ENCODE measurements around the gene BDNF. TPM values are rescaled to one million over a fixed set of nuclear protein-coding genes. Genes with fewer than 3 reads are reported as not detected.

BDNF gene
- total and polyA plus RNA-seq, 2 of the 8 experiments (the other 6 are each of a cell fraction or from before 2014, with no cell fraction given): 2.4 to 5.4 TPM

DNA sequence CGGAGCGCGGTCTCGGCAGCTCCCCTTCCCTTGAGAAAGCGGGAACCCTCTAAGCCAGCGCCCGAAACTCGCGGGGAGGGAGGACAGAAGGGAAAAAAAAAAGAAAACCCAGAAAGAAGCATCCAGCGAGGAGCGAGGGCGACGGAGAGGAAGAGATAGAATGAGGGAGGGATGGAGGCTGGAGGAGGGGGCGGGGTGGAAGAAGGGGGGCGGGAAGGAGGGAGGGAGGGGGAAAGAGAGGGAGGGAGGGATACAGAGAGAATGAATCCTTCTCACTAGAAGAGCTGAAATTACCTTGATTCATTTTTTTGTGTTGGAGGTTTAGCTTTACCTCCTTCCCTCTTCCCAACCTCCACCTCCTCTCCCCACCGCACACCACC is 19.3 kb upstream of the BDNF start:
- H2AFZ ChIP-seq (ENCODE audit: low read length): no peak overlapping the region
- H3K4me2 ChIP-seq (ENCODE audit: insufficient read depth in 1 of 2, low read depth in 2 of 2, low read length in 2 of 2): peak overlapping the region; percentile 93 to 94
- no peak overlapping the region for H3K23ac ChIP-seq (ENCODE audit: insufficient read length)
- H3K4me1 ChIP-seq (replicated peaks in 1 of 4; ENCODE audit: control insufficient read depth in 3 of 4, insufficient read depth in 4 of 4, low read length in 3 of 4): peaks cover 5 to 15% (median 10%) of the 10 kb centered on the region in 4 experiments
- FAIRE-seq (no peak), DNase-seq (ENCODE audit: low read depth in 1 of 2, low spot score in 2 of 2) (no peak)
- no peaks in the 10 kb centered on the region for H3K79me1 ChIP-seq (ENCODE audit: low read depth, low read length)
- H3K14ac ChIP-seq (ENCODE audit: insufficient read length): no peak overlapping the region
- no peak overlapping the region for H2BK12ac ChIP-seq (ENCODE audit: low read depth, low read length)
- H3K27ac ChIP-seq (ENCODE audit: low read depth, low read length): peak overlapping the region; percentile 93; the same call in 1 of the 2 replicates
- peaks cover 37% of the 10 kb centered on the region for H3K23me2 ChIP-seq (ENCODE audit: low read depth, low read length)
- CTCF ChIA-PET (ENCODE audit: partially characterized antibody): interaction anchor here (0.7 to 11.2 kb wide), 12 partner anchors 8 to 1609 kb away, joined by 3 to 223 read pairs (median 4); partner anchors contain the start of gene BDNF
- peak overlapping the region; percentile 55 for H3K56ac ChIP-seq (replicated peaks; ENCODE audit: insufficient read length, low read depth, low read length)
- no peak overlapping the region for H2BK120ac ChIP-seq (replicated peaks; ENCODE audit: low read depth, low read length)
- peak overlapping the region; percentile 55 for H4K5ac ChIP-seq (ENCODE audit: insufficient read length, low read depth, low read length)
- H3K9ac ChIP-seq (replicated peaks in 1 of 4; ENCODE audit: extremely low read depth in 1 of 4, low read depth in 3 of 4, low read length in 3 of 4): peak overlapping the region; percentile 79 to 88 (median 84)
- peak overlapping the region; percentile 91; the same call in 1 of the 2 replicates for H4K8ac ChIP-seq (ENCODE audit: extremely low read depth, insufficient read depth, low read length)
- H4K20me1 ChIP-seq (replicated peaks in 1 of 2; ENCODE audit: control insufficient read depth in 1 of 2, insufficient read depth in 2 of 2, low read length in 2 of 2): peaks cover 0 to 4% of the 10 kb centered on the region in 2 experiments
- POLR2A ChIA-PET (ENCODE audit: partially characterized antibody): interaction anchor here (0.7 to 9.1 kb wide), 18 partner anchors 8 to 1144 kb away, joined by 3 to 191 read pairs (median 4); partner anchors contain the start of genes BDNF, KIF18A and METTL15
- peak overlapping the region; percentile 77 to 99 (median 80) for H3K4me3 ChIP-seq (ENCODE audit: extremely low read depth in 1 of 4, insufficient read depth in 2 of 4, low read depth in 3 of 4, low read length in 4 of 4)
- no peaks in the 10 kb centered on the region for H3K36me3 ChIP-seq (ENCODE audit: control insufficient read depth in 2 of 4, insufficient read depth in 4 of 4, low read length in 3 of 4)
- H2AK5ac ChIP-seq (ENCODE audit: low read depth, low read length): no peak overlapping the region
- H3K18ac ChIP-seq (ENCODE audit: extremely low read depth, low read length): peak overlapping the region; percentile 76
- peak overlapping the region; percentile 3; the same call in 1 of the 2 replicates for H2BK5ac ChIP-seq (ENCODE audit: low read depth, low read length)
- H2BK15ac ChIP-seq (ENCODE audit: low read length): no peak overlapping the region
- H3K4ac ChIP-seq (replicated peaks; ENCODE audit: insufficient read length, low read depth, low read length): no peak overlapping the region
- H4K91ac ChIP-seq (replicated peaks; ENCODE audit: insufficient read length, low read length): no peak overlapping the region
- WGBS, 2 experiments (ENCODE audit: extremely low coverage in 1 of 2, insufficient coverage in 1 of 2, insufficient read length in 1 of 2, insufficient replicate concordance in 2 of 2, low coverage in 1 of 2, low lambda C conversion rate in 2 of 2, missing lambda C conversion rate in 1 of 2): 0% methylated on average over 1 of the region's 16 CpGs; no CpG with 5 or more reads in 1 of the 2 experiments
- peaks cover 7 to 29% (median 25%) of the 10 kb centered on the region in 4 experiments for H3K27me3 ChIP-seq (replicated peaks in 1 of 4; ENCODE audit: control insufficient read depth in 3 of 4, extremely low read depth in 1 of 4, insufficient read depth in 3 of 4, low read length in 3 of 4)
- no peak overlapping the region for H2BK20ac ChIP-seq (ENCODE audit: low read length)
- H3K9me3 ChIP-seq (ENCODE audit: insufficient read depth in 2 of 2, low read depth in 1 of 2, low read length in 1 of 2): no peaks in the 10 kb centered on the region
- H3K79me2 ChIP-seq (ENCODE audit: control insufficient read depth in 1 of 2, insufficient read depth in 2 of 2, low read length in 2 of 2): no peaks in the 10 kb centered on the region
- TF ChIP-seq ASH2L (IDR thresholded peaks at IDR 0.05; ENCODE audit: low read length) (no peak), PHF8 (conservative IDR thresholded peaks at IDR 0.05; ENCODE audit: low read depth, low read length) (peak; percentile 57; the same call in 1 of the 2 replicates), CHD1 (IDR thresholded peaks at IDR 0.05; ENCODE audit: low read depth, low read length) (no peak), SP1 (IDR thresholded peaks at IDR 0.05; ENCODE audit: low read depth, low read length) (no peak), NANOG (IDR thresholded peaks at IDR 0.05; ENCODE audit: insufficient read depth, low read depth, low read length, poor library complexity, severe bottlenecking) (no peak), EGR1 (IDR thresholded peaks at IDR 0.05; ENCODE audit: borderline replicate concordance, low read depth, low read length) (no peak), RNF2 (IDR thresholded peaks at IDR 0.05; ENCODE audit: borderline replicate concordance, low read depth, low read length, missing control alignments, poor library complexity, severe bottlenecking) (peak; percentile 3), TEAD4 (IDR thresholded peaks at IDR 0.05; ENCODE audit: low read depth, low read length) (no peak), KDM1A (IDR thresholded peaks at IDR 0.05; ENCODE audit: borderline replicate concordance, low read length) (no peak), MAFK (IDR thresholded peaks at IDR 0.05; ENCODE audit: low read depth, low read length) (no peak), CBX8 (IDR thresholded peaks at IDR 0.05; ENCODE audit: borderline replicate concordance, low read depth, low read length) (no peak), KDM4A (IDR thresholded peaks at IDR 0.05; ENCODE audit: low read depth, low read length, severe bottlenecking) (peak; percentile 25), RBBP5 (IDR thresholded peaks at IDR 0.05; ENCODE audit: borderline replicate concordance, low read depth, low read length) (no peak), JUND (IDR thresholded peaks at IDR 0.05; ENCODE audit: low read length) (no peak)
